CD4-positive, alpha-beta T cell treated with Interleukin-21 for 1 hour (primary cell): ENCODE data around the gene TXNIP.
"Not testable (repeated sequence)": the region's sequence is repeated elsewhere in the genome, so short reads cannot be mapped to it uniquely, and the experiment has no call there.

Experiments used
- DNase-seq: peaks from one replicate; pipeline ENCODE4 v3.0.0-alpha.2; 2020

The TXNIP gene

GRCh38 chr1:145996433-145997015 lies at the start of gene TXNIP:
Gene TXNIP (minus strand): TSS chr1:145996579. CDS start chr1:145996266, 313 bp downstream.
- peak; percentile 94 for DNase-seq

- no peak for DNase-seq
Observed at GRCh38 chr1:146039844-146040194, 43.4 kb upstream of the TXNIP start.

- peak; percentile 87 for DNase-seq
Observed at GRCh38 chr1:146036965-146037646, 40.7 kb upstream of the TXNIP start.

- no peak for DNase-seq
Observed at GRCh38 chr1:146036241-146036964, 40.0 kb upstream of the TXNIP start.

GRCh38 chr1:146035048-146035423 lies 38.7 kb upstream of the TXNIP start:
- no peak for DNase-seq

GRCh38 chr1:146032631-146033219 lies 36.3 kb upstream of the TXNIP start:
- peak; percentile 68 for DNase-seq

GRCh38 chr1:146031476-146031875 lies 35.1 kb upstream of the TXNIP start:
- no peak for DNase-seq

GRCh38 chr1:146029117-146029516 lies 32.7 kb upstream of the TXNIP start:
- no peak for DNase-seq

GRCh38 chr1:146026650-146027049 lies 30.3 kb upstream of the TXNIP start:
- DNase-seq, result not testable (repeated sequence)

GRCh38 chr1:146025787-146026495 lies 29.6 kb upstream of the TXNIP start:
- DNase-seq, result not testable (repeated sequence)

- DNase-seq, result no peak
Observed at GRCh38 chr1:146022403-146023127, 26.2 kb upstream of the TXNIP start.

GRCh38 chr1:146021622-146022402 lies 25.4 kb upstream of the TXNIP start, which contains the start of gene HJV:
Gene HJV (minus strand): TSS chr1:146021735. CDS start chr1:146020231, 1,504 bp downstream.
- no peak for DNase-seq

GRCh38 chr1:146021050-146021445 lies 24.7 kb upstream of the TXNIP start:
- DNase-seq, result no peak

GRCh38 chr1:146020058-146021049 lies 24.0 kb upstream of the TXNIP start:
- DNase-seq, result no peak

GRCh38 chr1:146019231-146020057 lies 23.1 kb upstream of the TXNIP start:
- DNase-seq, result no peak

- no peak for DNase-seq
Observed at GRCh38 chr1:146016891-146017290, 20.5 kb upstream of the TXNIP start.

- no peak for DNase-seq
Observed at GRCh38 chr1:146013559-146013922, 17.2 kb upstream of the TXNIP start.

- DNase-seq, result peak; percentile 82
Observed at GRCh38 chr1:146012703-146013558, 16.6 kb upstream of the TXNIP start.
